ENCODE data around the gene ASPRV1. TPM values are rescaled to one million over a fixed set of nuclear protein-coding genes. Genes with fewer than 3 reads are reported as not detected.

The ASPRV1 gene
- polyA plus RNA-seq, 1 of the 3 experiments (the other 2 are of a cell fraction): 0.20 TPM

DNA sequence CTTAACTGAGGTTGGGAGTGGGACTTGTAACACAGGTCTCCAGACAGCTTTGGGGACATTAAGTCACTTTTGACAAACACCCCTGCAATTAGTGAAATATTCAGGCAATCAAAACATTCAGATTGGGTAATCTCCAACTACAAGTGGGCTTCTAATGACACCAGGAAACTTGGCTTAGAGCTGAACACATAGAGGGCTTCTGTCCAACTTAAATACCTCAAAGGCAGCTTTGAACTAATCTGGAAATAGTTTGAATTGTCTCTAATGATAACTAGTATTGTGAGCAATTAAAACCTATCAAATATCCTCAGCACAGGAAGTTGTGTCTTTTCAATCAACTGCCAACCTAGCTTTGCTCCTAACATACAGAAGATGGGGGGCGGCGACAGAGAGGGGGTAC, 5.1 kb upstream of the ASPRV1 start:
- no peaks in the 10 kb centered on the region for H3K27me3 ChIP-seq (ENCODE audit: insufficient read depth)
- H3K4me3 ChIP-seq (ENCODE audit: low read depth in 2 of 2, low read length in 1 of 2): no peak overlapping the region
- H3K9me2 ChIP-seq: no peaks in the 10 kb centered on the region
- H3K4me2 ChIP-seq: no peak overlapping the region
- H3K9me3 ChIP-seq: no peaks in the 10 kb centered on the region
- no peak overlapping the region for H3K27ac ChIP-seq (ENCODE audit: low read depth in 2 of 2, low read length in 1 of 2)
- H3K4me1 ChIP-seq (ENCODE audit: control insufficient read depth in 1 of 2, insufficient read depth in 2 of 2, low read depth in 1 of 2, low read length in 1 of 2): no peaks in the 10 kb centered on the region
- no peak for DNase-seq
- 92% methylated on average over 2 of the region's 2 CpGs for WGBS (ENCODE audit: low lambda C conversion rate)
- no peaks in the 10 kb centered on the region for H3K79me2 ChIP-seq (ENCODE audit: insufficient read depth)
- no peaks in the 10 kb centered on the region for H3F3A ChIP-seq (replicated peaks; ENCODE audit: insufficient read depth)
- H3K36me3 ChIP-seq (replicated peaks in 1 of 2; ENCODE audit: control insufficient read depth in 1 of 2, insufficient read depth in 2 of 2, low read length in 1 of 2): no peaks in the 10 kb centered on the region
- TF ChIP-seq MEF2A (IDR thresholded peaks at IDR 0.05; ENCODE audit: borderline replicate concordance, low read depth) (no peak), EZH2phosphoT487 (IDR thresholded peaks at IDR 0.05; ENCODE audit: borderline replicate concordance, low read depth) (no peak), PBX3 (IDR thresholded peaks at IDR 0.05) (no peak), ELF1 (IDR thresholded peaks at IDR 0.05) (no peak), MXI1 (IDR thresholded peaks at IDR 0.05; ENCODE audit: low read depth, low read length) (no peak), SMC3 (IDR thresholded peaks at IDR 0.05; ENCODE audit: low read depth, low read length) (no peak), CTCF (IDR thresholded peaks at IDR 0.05) (no peak), SIN3A (IDR thresholded peaks at IDR 0.05; ENCODE audit: borderline replicate concordance, low read depth, low read length) (no peak), TAF1 (IDR thresholded peaks at IDR 0.05; ENCODE audit: borderline replicate concordance, low read depth, low read length) (no peak)
- TF ChIP-seq, protein P1, sequence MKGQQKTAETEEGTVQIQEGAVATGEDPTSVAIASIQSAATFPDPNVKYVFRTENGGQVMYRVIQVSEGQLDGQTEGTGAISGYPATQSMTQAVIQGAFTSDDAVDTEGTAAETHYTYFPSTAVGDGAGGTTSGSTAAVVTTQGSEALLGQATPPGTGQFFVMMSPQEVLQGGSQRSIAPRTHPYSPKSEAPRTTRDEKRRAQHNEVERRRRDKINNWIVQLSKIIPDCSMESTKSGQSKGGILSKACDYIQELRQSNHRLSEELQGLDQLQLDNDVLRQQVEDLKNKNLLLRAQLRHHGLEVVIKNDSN (IDR thresholded peaks at IDR 0.05; ENCODE audit: borderline replicate concordance, low read depth): no peak
- ChIA-PET POLR2A (no interaction called here), CTCF (no interaction called here)
- H2AFZ ChIP-seq (ENCODE audit: low read depth): no peak overlapping the region
- no peaks in the 10 kb centered on the region for H4K20me1 ChIP-seq (ENCODE audit: insufficient read depth)
- no peak overlapping the region for H3K9ac ChIP-seq

DNA sequence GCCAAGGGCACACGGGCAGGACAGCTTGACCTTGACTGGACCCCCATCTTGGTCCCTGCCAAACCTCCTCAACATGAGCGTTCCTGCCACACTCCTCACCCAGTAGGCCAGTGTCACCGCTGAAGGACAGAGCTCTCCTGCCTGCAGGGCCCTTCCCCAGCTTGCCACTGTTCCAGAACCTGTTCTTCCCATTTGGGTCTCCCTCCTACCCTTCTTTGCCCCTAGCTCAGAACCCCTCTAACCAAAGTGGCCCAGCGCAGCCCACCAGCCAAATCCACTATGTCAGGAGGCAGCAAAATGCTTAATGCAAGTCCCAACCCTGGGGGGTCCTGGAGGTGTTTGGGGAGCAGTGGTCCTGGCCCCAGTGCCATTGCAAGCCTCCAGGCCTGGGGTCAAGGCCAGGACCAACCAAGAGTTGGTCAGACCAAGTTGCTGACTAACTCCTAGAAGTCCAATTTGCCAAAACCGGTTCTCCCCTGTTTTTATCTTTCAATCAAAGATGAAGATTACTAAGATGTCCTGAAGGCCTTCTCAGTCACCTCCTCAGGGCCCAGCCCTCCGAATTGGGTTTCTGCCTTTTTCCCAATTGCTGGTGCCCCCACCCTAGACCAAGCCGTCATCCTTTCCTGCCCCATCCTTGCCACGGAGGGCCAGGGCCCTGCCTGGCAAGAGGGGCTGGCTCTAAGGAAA, 4.5 kb upstream of the ASPRV1 start:
- Histone ChIP-seq H3K27ac (ENCODE audit: low read depth in 2 of 2, low read length in 1 of 2) (no peak overlapping the region), H3K4me2 (no peak overlapping the region), H3K79me2 (ENCODE audit: insufficient read depth) (no peaks in the 10 kb centered on the region), H3F3A (replicated peaks; ENCODE audit: insufficient read depth) (no peaks in the 10 kb centered on the region), H3K9ac (no peak overlapping the region), H3K9me3 (no peaks in the 10 kb centered on the region), H4K20me1 (ENCODE audit: insufficient read depth) (no peaks in the 10 kb centered on the region), H2AFZ (ENCODE audit: low read depth) (no peak overlapping the region), H3K27me3 (ENCODE audit: insufficient read depth) (no peaks in the 10 kb centered on the region), H3K4me3 (ENCODE audit: low read depth in 2 of 2, low read length in 1 of 2) (no peak overlapping the region), H3K4me1 (ENCODE audit: control insufficient read depth in 1 of 2, insufficient read depth in 2 of 2, low read depth in 1 of 2, low read length in 1 of 2) (no peaks in the 10 kb centered on the region), H3K36me3 (replicated peaks in 1 of 2; ENCODE audit: control insufficient read depth in 1 of 2, insufficient read depth in 2 of 2, low read length in 1 of 2) (no peaks in the 10 kb centered on the region), H3K9me2 (no peaks in the 10 kb centered on the region)
- ChIA-PET CTCF (no interaction called here), POLR2A (no interaction called here)
- WGBS (ENCODE audit: low lambda C conversion rate): 75% methylated on average over 8 of the region's 8 CpGs
- DNase-seq: no peak
- no peak for TF ChIP-seq MXI1 (IDR thresholded peaks at IDR 0.05; ENCODE audit: low read depth, low read length)
- TF ChIP-seq EZH2phosphoT487 (IDR thresholded peaks at IDR 0.05; ENCODE audit: borderline replicate concordance, low read depth): no peak
- TF ChIP-seq PBX3 (IDR thresholded peaks at IDR 0.05): no peak
- TF ChIP-seq SIN3A (IDR thresholded peaks at IDR 0.05; ENCODE audit: borderline replicate concordance, low read depth, low read length): no peak
- no peak for TF ChIP-seq TAF1 (IDR thresholded peaks at IDR 0.05; ENCODE audit: borderline replicate concordance, low read depth, low read length)
- TF ChIP-seq TCF12 (IDR thresholded peaks at IDR 0.05): no peak
- TF ChIP-seq, protein P2, sequence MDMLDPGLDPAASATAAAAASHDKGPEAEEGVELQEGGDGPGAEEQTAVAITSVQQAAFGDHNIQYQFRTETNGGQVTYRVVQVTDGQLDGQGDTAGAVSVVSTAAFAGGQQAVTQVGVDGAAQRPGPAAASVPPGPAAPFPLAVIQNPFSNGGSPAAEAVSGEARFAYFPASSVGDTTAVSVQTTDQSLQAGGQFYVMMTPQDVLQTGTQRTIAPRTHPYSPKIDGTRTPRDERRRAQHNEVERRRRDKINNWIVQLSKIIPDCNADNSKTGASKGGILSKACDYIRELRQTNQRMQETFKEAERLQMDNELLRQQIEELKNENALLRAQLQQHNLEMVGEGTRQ (IDR thresholded peaks at IDR 0.05; ENCODE audit: borderline replicate concordance, low read depth, low read length): no peak
- no peak for TF ChIP-seq GABPA (IDR thresholded peaks at IDR 0.05; ENCODE audit: low read depth)
- TF ChIP-seq RXRA (IDR thresholded peaks at IDR 0.05; ENCODE audit: borderline replicate concordance, low read depth): no peak
- no peak for TF ChIP-seq MEF2A (IDR thresholded peaks at IDR 0.05; ENCODE audit: borderline replicate concordance, low read depth)
- no peak for TF ChIP-seq SMC3 (IDR thresholded peaks at IDR 0.05; ENCODE audit: low read depth, low read length)
- TF ChIP-seq RAD21 (IDR thresholded peaks at IDR 0.05; ENCODE audit: low read length): no peak
- TF ChIP-seq NFIC (IDR thresholded peaks at IDR 0.05; ENCODE audit: borderline replicate concordance): no peak
